Effector CD4-positive, alpha-beta T cell (primary cell): ENCODE measurements around the gene GLIS1.

Experiments used
- DNase-seq: peaks from one replicate; pipeline ENCODE4 v3.0.0-alpha.2; 2020

The GLIS1 gene

GRCh38 chr1:53477651-53478501, 261.1 kb downstream of the GLIS1 start:
- DNase-seq: no peak

DNA sequence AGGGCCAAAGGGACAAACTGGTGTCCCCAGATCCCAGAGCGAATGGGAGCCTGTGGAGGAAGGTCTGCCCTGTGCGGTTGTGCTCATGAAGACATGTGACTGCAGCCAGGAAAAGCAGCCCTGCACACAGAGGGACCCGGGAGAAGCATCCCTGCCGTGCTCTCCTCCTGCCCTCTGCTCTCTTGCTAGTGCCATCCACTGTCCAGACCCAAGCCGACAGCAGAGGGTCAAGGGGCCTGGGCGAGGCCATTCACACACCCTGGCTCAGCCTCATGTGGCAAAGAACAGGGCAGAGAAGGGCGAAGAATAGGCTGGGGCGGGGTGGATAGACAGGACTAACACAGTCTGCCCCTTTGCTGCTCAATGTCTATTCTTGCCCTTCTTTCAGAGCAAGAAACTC, 262.4 kb downstream of the GLIS1 start:
- DNase-seq: no peak

GRCh38 chr1:53475664-53476063, 263.3 kb downstream of the GLIS1 start:
- no peak for DNase-seq

- DNase-seq: no peak
Measured at GRCh38 chr1:53473463-53473862, 265.5 kb downstream of the GLIS1 start.

- no peak for DNase-seq
Measured at GRCh38 chr1:53471000-53471399, 268.0 kb downstream of the GLIS1 start.

DNA sequence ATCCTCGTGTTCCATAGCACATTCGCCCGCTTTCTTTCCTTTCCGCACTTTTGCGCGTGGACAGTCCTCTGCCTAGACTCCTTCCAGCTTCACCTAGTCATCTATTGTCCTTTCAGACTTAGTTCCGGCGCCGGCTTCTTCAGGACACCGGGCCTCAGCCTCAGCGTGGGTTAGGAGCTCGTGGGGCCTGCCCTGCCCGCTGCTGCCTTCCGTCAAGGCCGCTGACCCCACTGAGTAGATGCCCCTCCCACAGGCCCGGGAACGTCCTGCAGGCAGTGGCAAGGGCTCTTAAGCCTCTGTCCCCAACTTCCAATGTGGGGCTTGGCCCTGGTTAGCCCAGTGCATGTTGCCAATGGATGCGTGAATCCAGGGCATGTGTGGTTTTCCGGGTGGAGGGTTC, 268.4 kb downstream of the GLIS1 start:
- DNase-seq: no peak

DNA sequence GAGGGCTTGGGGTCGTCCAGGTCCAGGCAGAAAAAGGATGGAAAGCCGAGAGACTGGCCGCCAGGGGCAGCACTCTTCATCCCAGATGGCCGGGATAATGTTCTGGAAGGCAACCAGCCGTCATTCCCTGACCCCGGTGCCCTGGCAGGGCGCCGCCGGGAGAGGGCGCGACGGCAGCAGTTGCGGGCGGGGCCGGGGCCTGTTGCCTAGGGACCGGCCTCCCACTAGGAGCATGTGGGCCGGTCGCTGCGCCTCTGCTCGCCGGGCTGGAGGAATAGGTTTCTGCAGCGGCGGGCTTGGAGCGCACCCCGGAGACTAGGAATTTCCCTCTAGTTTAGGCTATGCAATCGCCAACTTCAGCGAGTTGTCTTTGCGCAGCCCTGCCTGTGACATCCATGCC, 268.8 kb downstream of the GLIS1 start:
- DNase-seq: no peak

- no peak for DNase-seq
Measured at GRCh38 chr1:53469373-53469772, 269.6 kb downstream of the GLIS1 start.

- DNase-seq: no peak
Measured at GRCh38 chr1:53468374-53468773, 270.6 kb downstream of the GLIS1 start.

DNA sequence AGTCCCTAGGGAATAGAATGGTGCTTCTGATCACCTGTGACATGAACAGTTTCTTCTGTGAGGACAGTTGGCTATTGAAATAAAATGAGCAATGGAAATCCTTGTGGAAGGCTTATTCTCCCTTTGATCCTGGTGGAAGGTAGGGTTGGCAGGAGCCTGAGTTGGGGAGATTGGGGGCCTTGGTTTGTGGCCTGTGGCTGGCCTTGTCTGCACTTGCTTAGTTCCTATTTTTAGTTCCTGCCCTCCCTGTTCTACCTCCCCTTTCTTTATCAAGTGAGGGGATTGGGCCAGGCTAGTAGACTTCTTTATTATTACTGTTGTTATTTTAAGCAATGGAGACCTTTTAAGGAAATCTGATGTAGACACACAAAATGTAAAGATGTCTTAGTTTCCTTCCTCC, 271.6 kb downstream of the GLIS1 start:
- DNase-seq: no peak

- no peak for DNase-seq
Measured at GRCh38 chr1:53465023-53465957, 273.7 kb downstream of the GLIS1 start.

DNA sequence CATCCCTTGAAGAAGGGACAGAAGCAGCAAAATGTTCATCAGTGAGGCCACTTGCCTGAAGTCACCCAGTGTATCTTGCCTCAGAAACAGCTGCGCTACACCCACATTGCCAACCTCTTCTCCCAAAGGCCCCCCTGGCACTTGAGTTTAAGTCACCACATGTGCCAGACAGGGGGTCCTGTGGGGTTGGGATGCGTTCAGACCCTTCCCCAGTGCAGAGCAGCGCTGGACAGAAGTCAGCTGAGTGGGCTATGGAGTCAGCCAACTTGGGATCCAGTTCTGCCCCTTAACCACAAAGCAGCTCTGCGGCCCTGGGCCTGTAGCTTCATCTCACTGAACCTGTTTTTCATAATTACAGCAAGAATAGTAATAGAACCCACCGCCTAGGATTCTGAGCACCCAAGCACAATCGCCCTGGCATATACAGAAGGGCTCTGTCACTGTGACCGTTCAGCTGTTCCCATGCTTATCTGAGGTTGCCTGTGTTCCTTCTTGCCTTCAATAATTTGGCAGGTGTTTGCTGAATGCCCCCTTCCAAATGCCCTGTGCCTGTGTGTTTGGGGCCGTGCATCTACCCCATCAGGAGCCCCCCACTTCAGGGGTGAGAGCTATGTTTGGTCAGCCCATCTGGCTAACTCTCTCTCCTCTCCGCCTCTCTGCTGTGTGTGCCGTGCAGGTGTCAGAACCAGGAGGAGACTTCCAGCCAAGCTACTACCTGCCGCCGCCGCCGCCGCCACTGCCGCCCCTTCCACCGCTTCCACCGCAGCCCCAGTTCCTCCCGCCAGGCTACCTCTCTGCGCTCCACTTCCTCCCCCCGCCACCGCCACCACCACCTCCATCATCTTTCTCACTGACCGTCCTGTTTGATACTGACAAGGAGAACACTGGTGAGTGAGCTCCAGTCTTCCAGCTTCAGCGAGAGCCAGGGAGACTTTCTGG, 274.7 kb downstream of the GLIS1 start:
- no peak for DNase-seq

GRCh38 chr1:53462769-53463501, 276.0 kb downstream of the GLIS1 start:
- DNase-seq: no peak

- no peak for DNase-seq
Measured at GRCh38 chr1:53462193-53462592, 276.8 kb downstream of the GLIS1 start.

DNA sequence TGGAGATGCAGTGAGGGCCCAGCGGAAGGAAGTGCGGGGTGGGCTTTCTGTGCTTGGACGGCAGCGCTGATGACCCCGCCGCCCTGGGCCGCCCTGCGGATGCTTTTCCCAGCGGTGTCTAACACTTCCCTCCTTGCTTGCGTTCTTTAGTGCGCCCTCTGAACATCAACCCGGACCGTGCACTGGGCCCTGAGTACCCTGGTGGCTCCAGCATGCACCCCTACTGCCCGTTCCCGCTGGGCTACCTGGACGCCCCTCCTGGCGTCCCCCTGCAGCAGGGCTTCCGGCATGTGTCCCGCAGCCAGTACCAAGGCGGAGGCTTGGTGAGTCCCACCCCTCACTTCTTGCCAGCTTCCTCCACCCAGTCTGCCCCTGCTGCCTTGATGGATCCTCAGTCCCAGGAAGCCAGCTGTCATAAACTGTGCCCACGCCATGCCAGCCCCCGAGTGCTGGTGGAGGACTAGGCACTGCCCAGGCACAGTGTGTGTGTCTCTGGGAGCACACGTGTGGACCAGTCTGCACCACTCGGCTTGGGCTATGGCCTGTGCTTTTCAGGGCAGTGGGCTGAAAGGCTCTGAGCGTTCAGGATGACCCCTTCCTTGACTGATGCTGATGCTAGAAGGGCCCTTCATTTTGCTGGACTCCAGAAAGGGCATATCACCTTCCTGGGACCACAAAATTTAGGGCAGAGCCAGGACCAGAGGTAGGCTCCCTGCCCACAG, 277.5 kb downstream of the GLIS1 start:
- no peak for DNase-seq

DNA sequence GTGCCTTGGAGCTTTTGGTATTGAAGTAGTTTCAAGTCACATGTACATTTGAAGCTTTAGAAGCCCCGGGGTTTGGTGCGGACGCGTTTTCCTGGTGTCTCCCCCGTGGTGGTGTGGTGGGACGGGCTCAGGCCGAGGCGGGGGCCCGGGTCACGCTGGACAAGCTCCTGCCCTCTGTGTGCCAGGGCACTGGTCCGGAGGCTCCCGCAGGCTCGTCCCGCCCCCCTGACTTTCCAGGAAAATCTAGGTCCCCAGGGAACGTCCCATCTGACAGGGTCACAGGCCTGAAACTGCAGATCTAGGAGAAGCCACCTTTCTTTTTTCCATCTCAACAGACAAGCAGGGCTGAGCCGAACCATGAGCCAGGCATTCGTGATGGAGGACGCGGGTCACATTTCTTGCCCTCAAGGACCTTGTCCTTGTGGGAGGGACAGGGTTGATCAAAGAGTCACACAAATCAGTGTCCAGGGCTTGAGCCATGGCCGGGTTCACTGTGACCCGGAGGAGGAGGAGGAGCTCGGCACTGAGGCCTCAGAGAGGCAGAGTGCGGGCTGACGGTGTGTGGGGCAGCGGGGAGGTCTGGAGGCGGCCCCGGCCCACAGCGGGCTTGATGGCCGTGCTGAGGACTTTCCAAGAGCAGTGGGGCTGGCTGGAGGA, 278.2 kb downstream of the GLIS1 start:
- DNase-seq: no peak

DNA sequence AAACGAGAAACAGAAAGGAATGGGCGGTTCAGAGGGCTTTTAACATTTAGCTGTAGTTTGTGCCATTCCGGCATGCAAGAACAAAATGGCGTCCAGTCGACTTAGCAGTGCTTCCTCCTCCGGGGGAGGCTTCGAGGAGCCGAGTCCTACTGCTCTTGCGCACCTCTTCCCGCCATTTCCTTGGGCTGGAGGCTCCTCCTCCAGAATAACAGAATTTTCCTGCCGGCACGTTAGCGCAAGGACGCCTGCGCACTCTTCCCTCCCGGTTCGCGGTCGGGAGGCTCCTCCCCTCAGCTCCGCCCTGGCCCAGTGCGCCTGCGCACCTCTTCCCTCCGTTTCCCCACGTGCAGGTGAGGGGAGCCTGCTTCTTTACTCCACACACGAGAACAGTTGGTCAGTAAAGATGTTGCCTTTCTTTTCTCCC, 278.7 kb downstream of the GLIS1 start:
- DNase-seq: no peak

- DNase-seq: no peak
Measured at GRCh38 chr1:53459321-53460175, 279.4 kb downstream of the GLIS1 start, which contains the start of gene DMRTB1. Gene DMRTB1, plus strand, starts transcription at chr1:53459399. Its CDS starts 55 bp downstream, at chr1:53459454.

DNA sequence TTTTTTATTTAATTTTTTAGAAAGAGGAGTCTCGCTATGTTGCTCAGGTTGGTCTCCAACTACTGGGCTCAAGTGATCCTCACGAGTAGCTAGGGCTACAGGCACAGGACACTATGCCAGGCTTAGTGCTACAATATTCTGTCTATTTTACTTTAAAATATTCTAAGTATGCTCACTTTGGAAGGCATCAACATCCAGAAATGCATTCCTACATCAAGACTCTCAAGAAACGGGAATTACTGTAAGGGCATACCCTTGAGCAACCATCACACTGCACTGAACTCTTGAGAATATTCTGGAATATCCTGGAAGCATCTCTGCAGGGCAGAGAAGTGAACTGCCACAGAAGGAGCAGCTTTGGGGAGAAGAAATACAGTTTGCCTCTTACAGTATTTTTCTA, 280.3 kb downstream of the GLIS1 start:
- DNase-seq: no peak
